ENCODE measurements around the gene HDAC9.

HDAC9 gene

DNA sequence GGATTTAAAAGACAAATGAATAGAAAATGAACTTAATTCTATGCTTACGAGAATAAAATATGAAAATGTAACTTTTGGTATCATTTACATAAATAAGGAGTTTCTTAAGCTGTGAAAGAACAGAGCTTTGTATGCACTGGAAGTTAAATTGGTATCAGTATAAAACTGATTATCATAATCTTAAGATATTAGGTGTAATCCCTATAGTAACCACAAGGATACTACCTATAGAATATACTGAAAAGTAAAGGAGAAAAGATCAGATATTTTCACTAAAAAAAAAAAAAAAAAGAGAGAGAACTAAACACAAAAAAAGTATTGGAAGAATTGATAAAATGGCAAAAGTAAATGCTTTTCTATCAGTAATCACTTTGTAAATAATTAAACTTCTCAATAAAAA lies 521.8 kb downstream of the HDAC9 start:
- Histone ChIP-seq H3K27ac (no peak overlapping the region), H3K9me3 (no peaks in the 10 kb centered on the region), H3K27me3 (no peaks in the 10 kb centered on the region), H3K36me3 (no peaks in the 10 kb centered on the region), H3K4me1 (ENCODE audit: control insufficient read depth in 1 of 2, insufficient read depth in 1 of 2, low read depth in 1 of 2, low read length in 1 of 2) (no peaks in the 10 kb centered on the region), H3K4me3 (ENCODE audit: low read depth in 1 of 2, low read length in 1 of 2) (no peak overlapping the region)
- TF ChIP-seq CTCF (IDR thresholded peaks at IDR 0.05), result no peak

GRCh38 chr7:19020062-19020461 lies 524.5 kb downstream of the HDAC9 start:
- no peaks in the 10 kb centered on the region for H3K36me3 ChIP-seq
- H3K4me3 ChIP-seq (ENCODE audit: low read depth in 1 of 2, low read length in 1 of 2), result no peak overlapping the region
- no peaks in the 10 kb centered on the region for H3K27me3 ChIP-seq
- H3K4me1 ChIP-seq (ENCODE audit: control insufficient read depth in 1 of 2, insufficient read depth in 1 of 2, low read depth in 1 of 2, low read length in 1 of 2), result no peaks in the 10 kb centered on the region
- no peaks in the 10 kb centered on the region for H3K9me3 ChIP-seq
- no peak overlapping the region for H3K27ac ChIP-seq
- TF ChIP-seq CTCF (IDR thresholded peaks at IDR 0.05), result no peak

GRCh38 chr7:19020711-19021110 lies 525.2 kb downstream of the HDAC9 start:
- no peak overlapping the region for H3K27ac ChIP-seq
- no peak for TF ChIP-seq CTCF (IDR thresholded peaks at IDR 0.05)
- no peaks in the 10 kb centered on the region for H3K4me1 ChIP-seq (ENCODE audit: control insufficient read depth in 1 of 2, insufficient read depth in 1 of 2, low read depth in 1 of 2, low read length in 1 of 2)
- H3K9me3 ChIP-seq, result no peaks in the 10 kb centered on the region
- H3K4me3 ChIP-seq (ENCODE audit: low read depth in 1 of 2, low read length in 1 of 2), result no peak overlapping the region
- H3K36me3 ChIP-seq, result no peaks in the 10 kb centered on the region
- no peaks in the 10 kb centered on the region for H3K27me3 ChIP-seq

GRCh38 chr7:19023477-19023876 lies 527.9 kb downstream of the HDAC9 start:
- Histone ChIP-seq H3K4me1 (ENCODE audit: control insufficient read depth in 1 of 2, insufficient read depth in 1 of 2, low read depth in 1 of 2, low read length in 1 of 2) (no peaks in the 10 kb centered on the region), H3K4me3 (ENCODE audit: low read depth in 1 of 2, low read length in 1 of 2) (no peak overlapping the region), H3K9me3 (no peaks in the 10 kb centered on the region), H3K36me3 (no peaks in the 10 kb centered on the region), H3K27me3 (no peaks in the 10 kb centered on the region), H3K27ac (no peak overlapping the region)
- no peak for TF ChIP-seq CTCF (IDR thresholded peaks at IDR 0.05)

- no peaks in the 10 kb centered on the region for H3K27me3 ChIP-seq
- no peaks in the 10 kb centered on the region for H3K9me3 ChIP-seq
- no peak overlapping the region for H3K27ac ChIP-seq
- H3K4me1 ChIP-seq (ENCODE audit: control insufficient read depth in 1 of 2, insufficient read depth in 1 of 2, low read depth in 1 of 2, low read length in 1 of 2), result no peaks in the 10 kb centered on the region
- TF ChIP-seq CTCF (IDR thresholded peaks at IDR 0.05), result no peak
- no peak overlapping the region for H3K4me3 ChIP-seq (ENCODE audit: low read depth in 1 of 2, low read length in 1 of 2)
- H3K36me3 ChIP-seq, result no peaks in the 10 kb centered on the region
Observed at GRCh38 chr7:19024261-19024660, 528.7 kb downstream of the HDAC9 start.

- Histone ChIP-seq H3K36me3 (no peaks in the 10 kb centered on the region), H3K27me3 (no peaks in the 10 kb centered on the region), H3K4me1 (ENCODE audit: control insufficient read depth in 1 of 2, insufficient read depth in 1 of 2, low read depth in 1 of 2, low read length in 1 of 2) (no peaks in the 10 kb centered on the region), H3K27ac (no peak overlapping the region), H3K4me3 (ENCODE audit: low read depth in 1 of 2, low read length in 1 of 2) (no peak overlapping the region), H3K9me3 (no peaks in the 10 kb centered on the region)
- no peak for TF ChIP-seq CTCF (IDR thresholded peaks at IDR 0.05)
Observed at GRCh38 chr7:19026888-19027287, 531.3 kb downstream of the HDAC9 start.
